Measurements from ENCODE around the gene TMEM9. TPM values are rescaled to one million over a fixed set of nuclear protein-coding genes. Genes with fewer than 3 reads are reported as not detected.

Gene TMEM9
- total and polyA plus RNA-seq, 2 of the 8 experiments (the other 6 are each of a cell fraction or from before 2014, with no cell fraction given), result 79.9 to 181 TPM

DNA sequence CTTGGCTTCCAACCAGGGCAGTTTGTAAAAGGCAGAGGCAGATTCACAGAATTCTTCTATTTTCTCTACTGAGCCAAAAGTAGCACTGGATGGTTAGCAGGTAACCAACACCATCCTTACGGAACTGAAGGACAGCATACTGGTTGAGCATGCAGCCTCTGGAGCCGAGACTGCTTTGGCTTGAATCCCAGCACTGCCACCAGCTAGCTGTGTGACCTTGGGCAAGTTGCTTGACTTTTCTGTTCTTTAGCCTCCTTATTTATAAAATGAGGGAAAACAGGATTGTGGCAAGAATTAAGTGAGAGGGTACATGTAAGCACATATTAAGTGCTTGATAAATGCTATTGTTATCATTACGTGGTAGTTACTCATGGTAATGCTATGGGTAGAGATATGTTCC lies 61.5 kb downstream of the TMEM9 start (continued):
- TF ChIP-seq CHD7 (IDR thresholded peaks at IDR 0.05; ENCODE audit: insufficient replicate concordance, low read length) (no peak), KDM1A (IDR thresholded peaks at IDR 0.05; ENCODE audit: borderline replicate concordance, low read length) (peak; percentile 77; the same call in 1 of the 2 replicates), TBP (IDR thresholded peaks at IDR 0.05; ENCODE audit: low read depth, low read length) (no peak)
- TF ChIP-seq, protein P1, sequence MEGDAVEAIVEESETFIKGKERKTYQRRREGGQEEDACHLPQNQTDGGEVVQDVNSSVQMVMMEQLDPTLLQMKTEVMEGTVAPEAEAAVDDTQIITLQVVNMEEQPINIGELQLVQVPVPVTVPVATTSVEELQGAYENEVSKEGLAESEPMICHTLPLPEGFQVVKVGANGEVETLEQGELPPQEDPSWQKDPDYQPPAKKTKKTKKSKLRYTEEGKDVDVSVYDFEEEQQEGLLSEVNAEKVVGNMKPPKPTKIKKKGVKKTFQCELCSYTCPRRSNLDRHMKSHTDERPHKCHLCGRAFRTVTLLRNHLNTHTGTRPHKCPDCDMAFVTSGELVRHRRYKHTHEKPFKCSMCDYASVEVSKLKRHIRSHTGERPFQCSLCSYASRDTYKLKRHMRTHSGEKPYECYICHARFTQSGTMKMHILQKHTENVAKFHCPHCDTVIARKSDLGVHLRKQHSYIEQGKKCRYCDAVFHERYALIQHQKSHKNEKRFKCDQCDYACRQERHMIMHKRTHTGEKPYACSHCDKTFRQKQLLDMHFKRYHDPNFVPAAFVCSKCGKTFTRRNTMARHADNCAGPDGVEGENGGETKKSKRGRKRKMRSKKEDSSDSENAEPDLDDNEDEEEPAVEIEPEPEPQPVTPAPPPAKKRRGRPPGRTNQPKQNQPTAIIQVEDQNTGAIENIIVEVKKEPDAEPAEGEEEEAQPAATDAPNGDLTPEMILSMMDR (IDR thresholded peaks at IDR 0.05; ENCODE audit: control extremely low read depth in 1 of 3, insufficient read depth in 1 of 3, low read depth in 1 of 3, low read length in 3 of 3), result no peak
